Activated CD8-positive, alpha-beta T cell treated with anti-CD3 and anti-CD28 coated beads for 36 hours (primary cell): ENCODE data around the gene EFHC1. TPM values are rescaled to one million over a fixed set of nuclear protein-coding genes. Genes with fewer than 3 reads are reported as not detected.

ENCODE experiments used
- ATAC-seq: fragments of 200-7000 bp; cut with Tn5 transposase; one replicate; pipeline ENCODE4 v1.10.0; 2021; ENCODE audit warnings: mild to moderate bottlenecking, moderate library complexity
- CTCF ChIA-PET: fragments of 350-600 bp; sonication (Branson Sonifier 250); formaldehyde crosslinking; loops from one replicate; lab custom pipeline; 2021; ENCODE audit warnings: antibody characterized with exemption; lab: Charles Lee
- POLR2A ChIA-PET: fragments of 350-600 bp; sonication (Branson Sonifier 250); formaldehyde crosslinking; loops from one replicate; lab custom pipeline; 2021; ENCODE audit warnings: antibody characterized with exemption; lab: Charles Lee
- DNase-seq: peaks from one replicate; pipeline ENCODE4 v3.0.0-alpha.2; 2020
- H3K27ac Mint-ChIP-seq: one replicate; pipeline ENCODE4 v1.8.0; 2021; ENCODE audit warnings: mild to moderate bottlenecking, mixed read lengths
- H3K27me3 Mint-ChIP-seq: one replicate; pipeline ENCODE4 v1.8.0; 2021; ENCODE audit warnings: mixed read lengths
- H3K36me3 Mint-ChIP-seq: one replicate; pipeline ENCODE4 v1.8.0; 2021; ENCODE audit warnings: low read depth, mixed read lengths
- H3K4me1 Mint-ChIP-seq: one replicate; pipeline ENCODE4 v1.8.0; 2021; ENCODE audit warnings: low read depth, mixed read lengths
- H3K4me3 Mint-ChIP-seq: one replicate; pipeline ENCODE4 v1.8.0; 2021; ENCODE audit warnings: mild to moderate bottlenecking, moderate library complexity, mixed read lengths
- H3K9me3 Mint-ChIP-seq: one replicate; pipeline ENCODE4 v1.8.0; 2021; ENCODE audit warnings: mixed read lengths
- intact Hi-C: fragments of 100-400 bp; cut with micrococcal nuclease; formaldehyde crosslinking; loops from one replicate; pipeline ENCODE4 v1.10.0; 2022
- total RNA-seq, 2 experiments: library from RNA; stranded (reverse); gene quantifications; one replicate each; pipeline ENCODE4 v1.2.3, GENCODE V29; 2021
- TF ChIP-seq, protein P1 (sequence below): fragments of 200-600 bp; IDR thresholded peaks from one replicate; pipeline ENCODE4 v1.8.0; 2022; ENCODE audit warnings: antibody characterized with exemption, mild to moderate bottlenecking

Gene EFHC1
- total RNA-seq, 2 experiments from 2014 or later, result 1.9 to 2.1 TPM

DNA sequence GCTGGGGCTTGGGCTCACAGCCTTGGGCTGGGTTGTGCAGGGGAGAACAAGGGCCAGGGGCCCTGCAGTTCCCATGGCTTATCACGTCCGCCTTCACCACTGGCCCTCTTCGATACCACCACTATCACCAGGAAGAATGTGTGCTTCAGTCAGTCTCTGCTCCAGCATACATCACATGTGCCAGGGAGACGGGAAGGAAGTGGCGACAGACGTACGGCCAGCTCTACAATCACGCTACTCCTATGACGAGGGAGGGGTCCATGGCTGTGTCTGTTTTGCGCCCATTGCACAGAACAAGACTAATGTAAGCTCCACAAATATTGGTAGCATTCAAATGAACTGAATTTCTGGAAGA is 84.6 kb downstream of the EFHC1 start:
- H3K27ac Mint-ChIP-seq, result no peak overlapping the region
- POLR2A ChIA-PET, result no interaction called here
- H3K4me1 Mint-ChIP-seq, result no peaks in the 10 kb centered on the region

DNA sequence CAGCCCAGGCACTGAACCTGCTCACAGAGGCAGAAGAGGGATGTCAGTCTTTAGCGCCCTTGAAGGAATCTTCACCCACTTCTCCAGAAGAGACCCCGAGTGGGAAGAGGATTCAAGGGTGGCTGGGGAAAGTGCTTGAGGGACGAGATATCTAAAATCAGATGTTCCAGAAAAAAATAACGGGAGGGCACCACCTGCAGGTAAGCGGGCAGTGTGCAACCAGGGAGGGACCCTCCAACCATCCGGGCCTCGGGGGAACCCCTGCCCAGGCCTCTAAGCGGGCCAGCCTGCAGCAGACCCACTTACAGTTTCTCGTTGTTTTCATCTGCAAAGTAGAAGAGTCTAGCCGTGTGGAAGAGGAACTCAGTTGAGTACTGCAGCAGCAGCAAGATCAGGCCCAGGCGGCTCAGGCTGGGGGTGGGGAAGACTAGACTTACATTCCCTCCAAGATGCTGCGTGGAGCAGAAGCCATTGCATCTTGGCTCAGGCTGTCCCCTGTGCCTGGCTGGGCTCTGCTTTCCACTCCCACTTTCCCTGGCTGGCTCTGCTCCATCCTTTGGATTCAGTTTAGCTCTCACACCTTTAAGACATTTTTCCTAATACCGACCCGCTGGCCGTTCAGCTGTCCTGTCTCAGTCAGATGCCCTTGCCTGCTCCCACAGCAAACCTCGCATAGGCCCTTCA is 85.7 kb downstream of the EFHC1 start:
- H3K36me3 Mint-ChIP-seq, result no peaks in the 10 kb centered on the region
- POLR2A ChIA-PET, result no interaction called here
- H3K4me1 Mint-ChIP-seq, result no peaks in the 10 kb centered on the region
- ATAC-seq (no peak), DNase-seq (peak; percentile 7)
- TF ChIP-seq, protein P1, sequence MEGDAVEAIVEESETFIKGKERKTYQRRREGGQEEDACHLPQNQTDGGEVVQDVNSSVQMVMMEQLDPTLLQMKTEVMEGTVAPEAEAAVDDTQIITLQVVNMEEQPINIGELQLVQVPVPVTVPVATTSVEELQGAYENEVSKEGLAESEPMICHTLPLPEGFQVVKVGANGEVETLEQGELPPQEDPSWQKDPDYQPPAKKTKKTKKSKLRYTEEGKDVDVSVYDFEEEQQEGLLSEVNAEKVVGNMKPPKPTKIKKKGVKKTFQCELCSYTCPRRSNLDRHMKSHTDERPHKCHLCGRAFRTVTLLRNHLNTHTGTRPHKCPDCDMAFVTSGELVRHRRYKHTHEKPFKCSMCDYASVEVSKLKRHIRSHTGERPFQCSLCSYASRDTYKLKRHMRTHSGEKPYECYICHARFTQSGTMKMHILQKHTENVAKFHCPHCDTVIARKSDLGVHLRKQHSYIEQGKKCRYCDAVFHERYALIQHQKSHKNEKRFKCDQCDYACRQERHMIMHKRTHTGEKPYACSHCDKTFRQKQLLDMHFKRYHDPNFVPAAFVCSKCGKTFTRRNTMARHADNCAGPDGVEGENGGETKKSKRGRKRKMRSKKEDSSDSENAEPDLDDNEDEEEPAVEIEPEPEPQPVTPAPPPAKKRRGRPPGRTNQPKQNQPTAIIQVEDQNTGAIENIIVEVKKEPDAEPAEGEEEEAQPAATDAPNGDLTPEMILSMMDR, result no peak
- H3K9me3 Mint-ChIP-seq, result no peaks in the 10 kb centered on the region
- CTCF ChIA-PET, result interaction anchor here (1.4 kb wide), 1 partner anchor 146 kb away, joined by 6 read pairs; no protein-coding TSS in a partner anchor
- intact Hi-C loops, result no loop called here
- no peak overlapping the region for H3K27ac Mint-ChIP-seq
- H3K27me3 Mint-ChIP-seq, result no peaks in the 10 kb centered on the region
- H3K4me3 Mint-ChIP-seq, result no peak overlapping the region

More for the DNA sequence above, 84.6 kb downstream of the EFHC1 start:
- TF ChIP-seq, protein P1, result no peak
- no peak for DNase-seq
- no peaks in the 10 kb centered on the region for H3K27me3 Mint-ChIP-seq
- H3K9me3 Mint-ChIP-seq, result no peaks in the 10 kb centered on the region
- no peak for ATAC-seq
- CTCF ChIA-PET, result no interaction called here
- no peaks in the 10 kb centered on the region for H3K36me3 Mint-ChIP-seq
- intact Hi-C loops, result no loop called here
- no peak overlapping the region for H3K4me3 Mint-ChIP-seq

DNA sequence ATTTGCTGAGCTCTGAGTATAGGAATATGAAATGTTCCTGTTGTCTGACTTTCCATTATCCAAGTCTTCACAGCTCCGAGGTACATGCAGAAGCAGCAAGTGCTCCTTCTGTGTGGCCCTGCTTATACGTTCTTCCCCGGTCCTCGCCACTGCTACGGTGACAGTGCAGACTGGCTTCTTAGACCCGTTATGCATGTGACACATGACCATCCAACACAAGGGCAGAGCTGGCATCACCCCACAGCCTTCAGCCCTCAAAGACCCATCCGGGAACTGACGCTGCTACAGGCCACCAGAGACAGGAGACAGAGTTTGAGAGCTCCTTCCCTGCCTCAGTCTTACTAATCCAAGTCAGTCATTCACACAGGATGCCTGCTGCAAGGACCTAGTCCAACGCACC is 86.3 kb downstream of the EFHC1 start:
- Mint-ChIP-seq H3K4me1 (no peaks in the 10 kb centered on the region), H3K27me3 (no peaks in the 10 kb centered on the region), H3K9me3 (no peaks in the 10 kb centered on the region), H3K4me3 (no peak overlapping the region), H3K36me3 (no peaks in the 10 kb centered on the region), H3K27ac (no peak overlapping the region)
- POLR2A ChIA-PET, result no interaction called here
- intact Hi-C loops, result no loop called here
- TF ChIP-seq, protein P1, result no peak
- CTCF ChIA-PET, result interaction anchor here (1.4 kb wide), 1 partner anchor 145 kb away, joined by 6 read pairs; no protein-coding TSS in a partner anchor
- ATAC-seq (no peak), DNase-seq (no peak)

DNA sequence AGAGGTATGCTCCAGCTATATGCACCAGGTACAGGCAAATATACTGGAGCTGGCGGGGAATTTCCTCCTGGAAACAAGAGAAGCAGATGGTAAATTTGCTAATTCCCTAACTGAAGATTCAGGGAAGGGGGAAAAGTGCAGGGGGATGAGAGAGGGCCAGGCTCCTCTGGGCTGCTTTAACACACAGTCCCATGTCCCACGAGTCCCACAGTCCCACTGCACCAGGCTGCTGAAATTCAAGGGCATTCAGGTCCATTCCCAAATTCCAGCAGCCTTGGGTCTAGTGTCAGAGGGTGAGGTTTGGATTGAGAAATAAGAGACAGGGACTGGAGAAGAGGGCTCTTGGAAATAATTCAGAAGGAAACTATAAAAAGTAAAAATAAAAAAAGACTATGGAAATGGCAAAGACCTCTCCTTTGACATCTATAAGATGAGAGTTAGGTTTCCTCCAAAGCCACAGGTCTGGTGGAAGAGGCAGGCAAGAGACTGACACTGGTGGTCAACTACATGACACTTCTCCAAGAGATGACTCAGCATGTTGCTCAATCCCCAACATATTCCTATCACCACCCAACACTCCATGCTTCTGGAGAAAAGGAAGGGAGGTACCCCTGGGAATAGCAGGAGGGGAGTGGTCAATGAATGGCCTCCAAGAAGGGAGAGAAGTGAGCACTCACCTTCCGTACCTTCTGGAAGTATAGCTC is 87.6 kb downstream of the EFHC1 start:
- H3K9me3 Mint-ChIP-seq, result no peaks in the 10 kb centered on the region
- H3K36me3 Mint-ChIP-seq, result no peaks in the 10 kb centered on the region
- no peak overlapping the region for H3K27ac Mint-ChIP-seq
- H3K27me3 Mint-ChIP-seq, result no peaks in the 10 kb centered on the region
- DNase-seq (no peak), ATAC-seq (no peak)
- intact Hi-C loops, result no loop called here
- H3K4me3 Mint-ChIP-seq, result no peak overlapping the region
- H3K4me1 Mint-ChIP-seq, result no peaks in the 10 kb centered on the region
- TF ChIP-seq, protein P1, result no peak
- ChIA-PET POLR2A (no interaction called here), CTCF (interaction anchor here (1.0 kb wide), 1 partner anchor 249 kb away, joined by 4 read pairs; no protein-coding TSS in a partner anchor)

DNA sequence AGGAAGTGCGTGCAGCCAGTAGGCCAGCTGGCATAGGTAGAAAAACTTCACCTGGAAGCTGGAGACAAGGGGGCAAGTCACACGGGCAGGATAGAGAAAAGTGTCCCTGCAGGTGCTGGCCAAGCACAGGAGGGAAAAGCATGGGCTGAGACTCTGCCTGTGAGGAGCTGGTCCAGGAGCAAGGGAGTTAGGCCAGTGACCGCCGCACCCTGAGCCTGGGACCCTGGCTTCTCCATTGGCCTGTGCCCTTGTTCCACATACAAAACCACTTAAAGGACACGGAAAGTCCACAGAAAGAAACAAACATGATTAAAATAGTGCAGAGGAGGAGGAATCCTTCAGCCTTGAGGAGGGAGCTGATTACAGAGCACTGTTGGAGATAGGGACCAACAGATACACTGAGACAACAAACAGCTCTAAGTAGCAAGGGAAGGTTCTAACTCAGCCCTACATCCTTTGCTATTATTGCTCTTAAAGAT is 88.2 kb downstream of the EFHC1 start:
- no peak overlapping the region for H3K4me3 Mint-ChIP-seq
- no peak for ATAC-seq
- no peak for DNase-seq
- CTCF ChIA-PET, result interaction anchor here (1.0 kb wide), 1 partner anchor 250 kb away, joined by 4 read pairs; no protein-coding TSS in a partner anchor
- H3K4me1 Mint-ChIP-seq, result no peaks in the 10 kb centered on the region
- no peaks in the 10 kb centered on the region for H3K27me3 Mint-ChIP-seq
- POLR2A ChIA-PET, result no interaction called here
- no peaks in the 10 kb centered on the region for H3K9me3 Mint-ChIP-seq
- no peaks in the 10 kb centered on the region for H3K36me3 Mint-ChIP-seq
- intact Hi-C loops, result no loop called here
- TF ChIP-seq, protein P1, result no peak
- H3K27ac Mint-ChIP-seq, result no peak overlapping the region
